Left colon (tissue), 2 donors: ENCODE data around the gene HHAT. TPM values are rescaled to one million over a fixed set of nuclear protein-coding genes. Genes with fewer than 3 reads are reported as not detected.
A peak's percentile ranks its signal among the peaks of the same experiment; 100 is the strongest.

Experiments used
- ATAC-seq: fragments of 200-7000 bp; cut with Tn5 transposase; one replicate; pipeline ENCODE4 v1.9.1; 2020; ENCODE audit warnings: mild to moderate bottlenecking, moderate library complexity
- DNase-seq, 2 donors: peaks; one replicate each; pipeline ENCODE4 v3.0.0-alpha.2; 2020
- intact Hi-C, 2 donors: fragments of 100-400 bp; cut with DNase I in 1 of 2; cut with micrococcal nuclease in 1 of 2; formaldehyde crosslinking; loops; one replicate each; pipeline versions ENCODE4 v1.11.2 to v1.14.0; 2022; cut with DNase I, micrococcal nuclease
- total RNA-seq, 2 donors: library from RNA; stranded (reverse); fragmentation: NEBNext Ultra II Directional; extraction: Animal tissue kit (Norgen Biotek cat#: 25700); gene quantifications; one replicate each; pipeline ENCODE4 v1.2.1, GENCODE V29; 2021
- donor health status: DM: no; HTN: no; CAD: no.
- donor health status: DM: yes; HTN: yes; CAD: no.

The HHAT gene
- total RNA-seq, 2 donors from 2014 or later = 4.6 to 6.8 TPM

- intact Hi-C loops = no loop called here
- DNase-seq (no peak), ATAC-seq (no peak)
Measured at GRCh38 chr1:210703593-210703992, 374.9 kb downstream of the HHAT start.

GRCh38 chr1:210705086-210705485 is 376.4 kb downstream of the HHAT start:
- ATAC-seq (no peak), DNase-seq (no peak)
- intact Hi-C loops = no loop called here

- intact Hi-C loops = no loop called here
- ATAC-seq (no peak), DNase-seq (no peak)
Measured at GRCh38 chr1:210706246-210706645, 377.5 kb downstream of the HHAT start.

GRCh38 chr1:210707300-210708240 is 378.9 kb downstream of the HHAT start:
- peak; percentile 98 for ATAC-seq
- peak; percentile 25 to 31 for DNase-seq
- intact Hi-C loops = no loop called here

- no peak for ATAC-seq
- intact Hi-C loops = no loop called here
- no peak for DNase-seq
Measured at GRCh38 chr1:210709701-210710100, 381.0 kb downstream of the HHAT start.

GRCh38 chr1:210711825-210712612 is 383.3 kb downstream of the HHAT start:
- DNase-seq (no peak), ATAC-seq (no peak)
- intact Hi-C loops = no loop called here

GRCh38 chr1:210715072-210715471 is 386.4 kb downstream of the HHAT start:
- ATAC-seq = no peak
- intact Hi-C loops = no loop called here

GRCh38 chr1:210722410-210723081 is 393.8 kb downstream of the HHAT start:
- intact Hi-C loops = no loop called here
- ATAC-seq = no peak

More at GRCh38 chr1:210715072-210715471, 386.4 kb downstream of the HHAT start:
- DNase-seq = no peak

GRCh38 chr1:210723646-210724045 is 394.9 kb downstream of the HHAT start:
- intact Hi-C loops = no loop called here
- no peak for ATAC-seq
- DNase-seq = no peak

More at GRCh38 chr1:210722410-210723081, 393.8 kb downstream of the HHAT start:
- no peak for DNase-seq

GRCh38 chr1:210724768-210725167 is 396.1 kb downstream of the HHAT start:
- DNase-seq = no peak
- intact Hi-C loops = no loop called here
- ATAC-seq = no peak

Other genes with a start within 250 kb of the HHAT start
- 1 to 10 TPM; 5.2 to 5.9 TPM for gene SERTAD4, start 96.1 kb upstream of the HHAT start, total RNA-seq